Renal cortex interstitium (tissue), 15 donors: Measurements from ENCODE around the gene RGPD8. TPM values are rescaled to one million over a fixed set of nuclear protein-coding genes. Genes with fewer than 3 reads are reported as not detected.
"Not testable (repeated sequence)": the region's sequence is repeated elsewhere in the genome, so short reads cannot be mapped to it uniquely, and the experiment has no call there.

Source experiments
- DNase-seq, 11 donors: peaks; one replicate each; pipeline ENCODE4 v3.0.0-alpha.2; 2013; ENCODE audit warnings: low read depth in 9 of 11, low spot score in 4 of 11; ENCODE audit errors: extremely low read depth in 1 of 11
- long read RNA-seq, 16 experiments: transcript quantifications; one replicate each; lab custom pipeline, GENCODE V29; 2026
- polyA plus RNA-seq, 3 donors: library from polyadenylated mRNA; unstranded; fragments of 120-200 nt; gene quantifications; one replicate each; pipeline ENCODE4 v1.2.1, GENCODE V29; 2013; ENCODE audit not compliant: insufficient read length in 3 of 3

RGPD8 gene
- polyA plus RNA-seq = 1 to 10 TPM; 3.5 to 4.5 (median 3.7) TPM
- long read RNA-seq, donor 1 = 0 reads
- long read RNA-seq, donor 2 = 0 reads
- long read RNA-seq, donor 3 = 0 reads
- long read RNA-seq, donor 4 = 0 reads
- long read RNA-seq, donor 5 = 0 reads
- long read RNA-seq, donor 6 = 0 reads
- long read RNA-seq, donor 7 = 0 reads
- long read RNA-seq, donor 8 = 0 reads
- long read RNA-seq, donor 9 = 0 reads
- long read RNA-seq, donor 10, full-length matches to known transcripts = 1 of 1 reads
- long read RNA-seq, donor 10, partial matches to known transcripts = 0 of 1 reads
- long read RNA-seq, donor 10, other reads (novel, unspliced or antisense) = 0 of 1 reads
- long read RNA-seq, donor 11 = 0 reads
- long read RNA-seq, donor 12 = 0 reads
- long read RNA-seq, donor 13, partial matches to known transcripts = 0 of 1 reads
- long read RNA-seq, donor 13, other reads (novel, unspliced or antisense) = 0 of 1 reads
- long read RNA-seq, donor 14 = 0 reads
- long read RNA-seq, donor 15 = 0 reads
- long read RNA-seq, donor 16 = 0 reads

- peak; percentile 54 to 90 (median 75) for DNase-seq
These were observed at the start of gene RGPD8 for GRCh38 chr2:112433480-112433879. TSS of gene RGPD8 (minus strand) at chr2:112433645. CDS start at chr2:112433453, 192 bp downstream.

- DNase-seq = peak in 4 of 11 donors; percentile 20 to 46 (median 36)
These were observed 49.6 kb upstream of the RGPD8 start for GRCh38 chr2:112483042-112483473.

- DNase-seq = peak in 5 of 11 donors; percentile 11 to 39 (median 17)
These were observed 49.0 kb upstream of the RGPD8 start for GRCh38 chr2:112482309-112483041.

- peak in 8 of 11 donors; percentile 32 to 77 (median 68) for DNase-seq
These were observed 48.2 kb upstream of the RGPD8 start, which contains the start of gene TTL for GRCh38 chr2:112481528-112482233. TSS of gene TTL (plus strand) at chr2:112482156. CDS start at chr2:112482345, 189 bp downstream.

- DNase-seq = peak in 9 of 11 donors; percentile 59 to 74 (median 68)
These were observed 47.6 kb upstream of the RGPD8 start for GRCh38 chr2:112481050-112481527.

GRCh38 chr2:112480530-112481049, 47.1 kb upstream of the RGPD8 start:
- DNase-seq = peak in 3 of 11 donors; percentile 11 to 14 (median 13)

GRCh38 chr2:112476434-112476833, 43.0 kb upstream of the RGPD8 start:
- no peak for DNase-seq

- no peak for DNase-seq
These were observed 41.5 kb upstream of the RGPD8 start for GRCh38 chr2:112474844-112475486.

- no peak for DNase-seq
These were observed 39.3 kb upstream of the RGPD8 start for GRCh38 chr2:112472547-112473263.

GRCh38 chr2:112465382-112465781, 31.9 kb upstream of the RGPD8 start:
- DNase-seq = no peak

- DNase-seq = no peak
These were observed 29.8 kb upstream of the RGPD8 start for GRCh38 chr2:112463256-112463655.

GRCh38 chr2:112462178-112462577, 28.7 kb upstream of the RGPD8 start:
- no peak for DNase-seq

- DNase-seq = no peak
These were observed 25.9 kb upstream of the RGPD8 start for GRCh38 chr2:112459372-112459771.

- DNase-seq = no peak
These were observed 21.1 kb upstream of the RGPD8 start for GRCh38 chr2:112454586-112454985.

- no peak for DNase-seq
These were observed 17.9 kb upstream of the RGPD8 start for GRCh38 chr2:112451317-112451716.

GRCh38 chr2:112449854-112450253, 16.4 kb upstream of the RGPD8 start:
- DNase-seq = no peak

GRCh38 chr2:112444256-112444655, 10.8 kb upstream of the RGPD8 start:
- DNase-seq = not testable (repeated sequence)
